GM21619 (cell line): Measurements from ENCODE around the gene ZNF584.
"Not testable (repeated sequence)": the region's sequence is repeated elsewhere in the genome, so short reads cannot be mapped to it uniquely, and the experiment has no call there.

Source experiments
- ATAC-seq: cut with Tn5 transposase; IDR thresholded peaks from one replicate; pipeline ENCODE4 v1.9.1; 2021; ENCODE audit not compliant: unreplicated experiment

ZNF584 gene

DNA sequence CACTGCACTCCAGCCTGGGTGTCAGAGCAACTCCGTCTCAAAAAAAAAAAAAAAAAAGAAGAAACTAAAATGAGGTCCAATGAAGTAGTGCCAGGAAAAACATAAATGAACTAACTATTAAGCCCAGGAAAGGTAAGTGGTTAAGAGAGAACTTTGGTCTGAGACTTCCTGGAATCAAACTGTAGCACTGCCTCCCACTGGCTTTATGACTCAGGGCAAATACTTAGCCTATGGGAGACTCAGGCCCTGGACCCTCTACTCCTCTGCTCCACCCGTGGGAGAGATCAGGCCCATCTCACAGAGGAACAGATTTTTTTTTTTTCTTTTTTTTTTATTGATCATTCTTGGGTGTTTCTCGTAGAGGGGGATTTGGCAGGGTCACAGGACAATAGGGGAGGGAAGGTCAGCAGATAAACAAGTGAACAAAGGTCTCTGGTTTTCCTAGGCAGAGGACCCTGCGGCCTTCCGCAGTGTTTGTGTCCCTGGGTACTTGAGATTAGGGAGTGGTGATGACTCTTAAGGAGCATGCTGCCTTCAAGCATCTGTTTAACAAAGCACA is 4.5 kb upstream of the ZNF584 start:
- not testable (repeated sequence) for ATAC-seq

DNA sequence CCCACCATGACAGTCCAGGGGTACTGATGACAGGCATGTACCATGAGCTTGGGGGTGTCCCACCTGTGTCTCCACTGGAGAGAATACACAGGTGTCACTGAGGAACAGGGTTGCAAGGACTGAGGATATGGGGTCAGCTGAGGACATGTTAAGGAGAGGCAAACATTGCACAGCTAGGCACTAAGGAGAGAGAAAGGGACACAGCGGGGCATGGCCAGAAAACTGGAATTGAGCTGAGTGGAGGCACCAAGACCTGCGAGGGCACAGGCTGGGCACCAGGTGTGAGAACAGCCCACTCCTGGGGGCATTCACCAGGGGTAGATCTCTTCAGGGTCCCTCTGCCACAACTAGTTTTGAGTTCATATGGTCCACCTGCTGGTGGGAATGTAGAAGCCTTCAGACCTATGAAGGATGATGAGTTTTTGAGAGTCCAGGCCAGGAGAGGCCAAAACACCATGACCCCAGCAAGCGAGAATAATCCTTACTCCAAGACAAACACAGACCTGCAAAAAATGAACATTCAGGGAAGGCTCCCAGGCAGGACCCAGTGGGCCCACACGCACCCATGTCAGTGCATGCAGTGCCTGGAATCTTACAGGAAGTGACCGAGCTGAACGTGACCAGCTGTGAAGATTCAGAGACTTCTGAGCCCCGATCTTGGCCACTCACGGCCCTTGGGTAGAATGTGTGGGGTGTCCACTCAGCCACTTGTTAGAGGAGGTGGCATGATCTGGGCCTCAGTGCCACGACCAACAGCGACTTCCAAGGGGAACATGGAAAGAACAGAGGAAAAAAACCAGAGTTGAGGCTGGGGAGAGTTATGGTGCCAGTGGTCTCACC is 1.4 kb upstream of the ZNF584 start:
- no peak for ATAC-seq

- ATAC-seq, result no peak
Observed at GRCh38 chr19:58407658-58408151, 744 bp upstream of the ZNF584 start.

DNA sequence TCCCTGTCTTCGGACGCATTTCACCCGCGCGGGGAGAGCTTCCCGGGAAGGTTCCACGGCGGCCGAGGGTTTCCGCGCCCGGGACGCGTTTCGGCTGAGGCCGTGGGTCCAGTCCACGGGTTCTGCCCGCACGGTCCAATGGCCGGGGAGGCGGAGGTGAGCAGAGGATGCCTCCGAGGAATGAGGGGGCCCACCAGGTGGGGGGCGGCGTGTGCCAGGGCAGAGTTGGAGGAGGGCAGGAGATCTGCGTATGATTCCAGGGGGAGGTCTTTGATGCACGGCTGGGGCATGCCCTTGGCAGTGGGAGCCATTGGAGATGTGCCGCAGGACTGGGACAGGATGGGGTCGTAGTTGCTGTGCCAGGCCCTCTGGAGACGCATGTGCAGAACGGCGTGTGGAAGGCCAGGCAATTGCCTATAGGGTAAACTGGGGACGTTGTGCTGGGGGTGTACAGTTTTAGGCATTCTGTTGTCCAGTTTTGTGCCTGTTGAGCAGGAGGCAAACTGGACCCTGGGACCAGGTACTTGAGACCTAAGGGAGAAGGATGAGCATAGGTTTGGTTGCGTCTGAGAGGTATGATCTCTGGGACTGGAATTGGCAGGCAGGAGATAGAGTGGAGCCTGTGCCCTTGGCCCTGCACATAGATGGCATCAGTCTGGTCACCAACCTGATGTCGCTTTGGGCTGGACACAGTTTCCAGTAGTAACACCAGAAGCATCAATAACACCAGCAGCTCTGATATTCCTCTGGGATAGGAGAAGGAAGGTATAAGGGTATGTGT is 751 bp downstream of the ZNF584 start:
- ATAC-seq, result no peak

DNA sequence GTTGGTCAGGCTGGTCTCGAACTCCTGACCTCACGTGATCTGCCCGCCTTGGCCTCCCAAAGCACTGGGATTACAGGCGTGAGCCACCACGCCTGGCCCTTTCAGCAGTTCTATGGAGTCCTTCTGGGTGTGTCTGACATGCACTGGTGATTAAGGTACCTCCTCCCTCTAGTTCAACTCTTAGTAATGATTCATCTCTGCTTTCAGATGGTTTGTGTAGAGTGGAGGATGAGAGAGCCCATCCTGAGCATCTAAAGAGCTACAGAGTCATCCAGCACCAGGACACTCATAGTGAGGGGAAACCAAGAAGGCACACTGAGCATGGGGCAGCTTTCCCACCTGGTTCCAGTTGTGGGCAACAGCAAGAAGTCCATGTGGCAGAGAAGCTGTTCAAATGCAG is 8.2 kb downstream of the ZNF584 start:
- no peak for ATAC-seq

DNA sequence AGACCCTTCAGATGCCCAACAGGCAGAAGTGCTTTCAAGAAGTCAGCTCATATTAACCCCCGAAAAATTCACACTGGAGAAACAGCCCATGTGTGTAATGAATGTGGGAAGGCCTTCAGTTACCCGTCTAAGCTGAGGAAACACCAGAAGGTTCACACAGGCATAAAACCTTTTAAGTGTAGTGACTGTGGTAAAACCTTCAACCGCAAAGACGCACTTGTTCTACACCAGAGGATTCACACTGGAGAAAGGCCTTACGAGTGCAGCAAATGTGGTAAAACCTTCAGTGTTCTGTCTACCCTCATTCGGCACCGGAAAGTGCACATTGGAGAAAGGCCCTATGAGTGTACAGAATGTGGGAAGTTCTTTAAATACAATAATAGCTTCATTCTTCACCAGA is 8.6 kb downstream of the ZNF584 start:
- no peak for ATAC-seq

GRCh38 chr19:58428617-58429016 is 20.2 kb downstream of the ZNF584 start:
- ATAC-seq, result no peak

DNA sequence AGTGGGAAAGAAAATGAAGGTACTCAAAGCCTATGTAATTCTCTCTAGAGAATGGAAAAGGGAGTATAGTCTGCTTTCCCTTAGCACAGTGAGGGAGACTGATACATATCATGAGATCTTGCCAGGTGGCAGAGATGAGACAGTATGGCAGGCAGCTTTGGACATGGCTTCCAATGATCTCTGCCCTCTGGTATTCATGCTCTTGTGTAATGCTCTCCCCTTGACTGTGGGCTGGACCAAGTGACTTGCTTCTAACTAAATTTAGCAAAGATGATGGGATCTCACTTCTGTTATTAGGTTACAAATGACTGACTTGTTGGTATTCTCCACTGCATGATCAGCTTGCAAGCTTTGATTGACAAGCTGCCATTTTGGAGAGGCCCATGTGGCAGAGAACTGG is 21.3 kb downstream of the ZNF584 start:
- ATAC-seq, result no peak

DNA sequence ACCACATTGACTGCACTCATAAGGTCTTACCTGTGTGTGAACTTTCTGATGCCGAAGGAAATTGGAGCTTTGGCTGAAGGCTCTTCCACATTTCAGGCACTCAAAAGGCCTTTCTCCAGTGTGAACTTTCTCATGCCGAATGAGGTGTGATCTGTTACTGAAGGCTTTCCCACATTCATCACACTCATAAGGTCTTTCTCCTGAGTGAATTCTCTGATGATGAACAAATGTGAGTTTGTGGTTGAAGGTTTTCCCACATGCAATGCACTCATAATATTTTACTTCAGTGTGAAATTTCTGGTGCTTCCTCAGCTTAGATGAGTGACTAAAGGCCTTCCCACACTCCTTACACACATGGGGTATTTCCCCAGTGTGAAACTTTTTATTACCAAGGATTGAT is 25.8 kb downstream of the ZNF584 start:
- no peak for ATAC-seq

- peak; percentile 97 for ATAC-seq
Observed at GRCh38 chr19:58439576-58440554, 31.4 kb downstream of the ZNF584 start, which contains the start of gene ZNF132. Gene ZNF132, minus strand, starts transcription at chr19:58440153. Its CDS starts 332 bp downstream, at chr19:58439821.

GRCh38 chr19:58440556-58440955 is 32.1 kb downstream of the ZNF584 start:
- no peak for ATAC-seq

- not testable (repeated sequence) for ATAC-seq
Observed at GRCh38 chr19:58442986-58443385, 34.5 kb downstream of the ZNF584 start.

GRCh38 chr19:58448860-58449259 is 40.4 kb downstream of the ZNF584 start:
- not testable (repeated sequence) for ATAC-seq

DNA sequence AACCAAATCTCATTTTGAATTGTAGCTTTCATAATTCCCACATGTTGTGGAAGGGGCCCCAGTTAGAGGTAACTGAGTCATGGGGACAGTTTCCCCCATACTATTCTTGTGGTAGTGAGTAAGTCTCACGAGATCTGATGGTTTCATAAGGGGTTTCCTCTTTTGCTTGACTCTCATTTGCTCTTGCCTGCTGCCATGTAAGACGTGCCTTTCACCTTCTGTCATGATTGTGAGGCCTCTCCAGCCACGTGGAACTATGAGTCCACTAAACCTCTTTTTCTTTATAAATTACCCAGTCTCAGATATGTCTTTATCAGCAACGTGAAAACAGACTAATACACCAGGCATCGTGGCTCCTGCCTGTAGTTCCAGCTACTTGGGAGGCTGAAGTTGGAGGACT is 41.5 kb downstream of the ZNF584 start:
- not testable (repeated sequence) for ATAC-seq

- ATAC-seq, result no peak
Observed at GRCh38 chr19:58450856-58451357, 42.5 kb downstream of the ZNF584 start.

DNA sequence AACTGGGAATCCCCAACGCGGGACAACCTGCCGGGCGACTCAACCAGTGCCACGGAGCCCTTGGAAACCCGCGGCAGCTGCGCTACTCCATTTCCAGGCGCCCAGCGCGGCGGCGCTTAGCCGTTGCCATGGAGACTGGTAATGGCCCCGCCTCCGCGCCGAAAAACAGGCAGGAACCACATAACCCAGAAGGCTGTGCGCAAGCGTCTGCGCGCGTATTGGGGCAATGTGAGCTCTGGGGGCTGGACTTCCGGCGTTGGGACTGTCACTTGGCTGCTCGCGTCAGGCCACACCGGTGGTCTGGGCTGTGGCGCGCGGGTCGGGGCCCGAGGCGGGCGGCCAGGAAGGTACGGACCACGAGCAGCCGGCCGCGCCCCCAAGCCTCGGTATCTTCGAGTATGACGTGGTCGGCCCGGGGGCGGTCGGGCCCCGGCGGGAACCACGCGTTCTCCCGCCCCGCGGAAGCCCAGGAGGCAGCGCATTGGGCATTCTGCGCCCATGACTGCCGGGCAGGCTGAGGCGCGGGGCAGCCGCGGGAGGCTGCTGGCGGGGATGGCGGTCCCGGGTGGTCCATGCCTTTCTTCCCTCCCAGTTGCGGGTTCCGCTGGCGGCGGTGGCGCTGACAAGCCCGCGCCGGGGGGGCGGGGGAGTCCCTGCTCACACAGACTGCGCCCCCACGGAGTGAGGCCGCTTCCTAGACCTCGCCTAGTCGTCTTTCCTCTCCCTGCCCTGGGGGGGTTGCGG is 43.1 kb downstream of the ZNF584 start, which contains the start of gene ZNF324B:
ZNF324B (plus strand) TSS at position 265 of the 744 bp plus-strand sequence. CDS start 2,080 bp downstream, outside the sequence.
- peak; percentile 95 for ATAC-seq

GRCh38 chr19:58453743-58454142 is 45.3 kb downstream of the ZNF584 start:
- ATAC-seq, result no peak

- no peak for ATAC-seq
Observed at GRCh38 chr19:58455306-58455705, 46.9 kb downstream of the ZNF584 start.

- no peak for ATAC-seq
Observed at GRCh38 chr19:58456111-58456510, 47.7 kb downstream of the ZNF584 start.
